Stimulated activated CD4-positive, alpha-beta T cell treated with anti-CD3 and anti-CD28 coated beads, TNF-alpha, amount 100 ng/mL, for 1 hour (primary cell): ENCODE data around the gene GRIPAP1.

ENCODE experiments used
- DNase-seq, 3 donors: peaks; one replicate each; pipeline ENCODE4 v3.0.0-alpha.2; 2020; ENCODE audit warnings: low read depth in 3 of 3, low spot score in 1 of 3

GRIPAP1 gene

GRCh38 chrX:48961585-48962091, 40.4 kb downstream of the GRIPAP1 start:
- no peak for DNase-seq

GRCh38 chrX:48960291-48960690, 41.8 kb downstream of the GRIPAP1 start:
- DNase-seq = no peak

GRCh38 chrX:48958635-48959094, 43.4 kb downstream of the GRIPAP1 start:
- DNase-seq = no peak

DNA sequence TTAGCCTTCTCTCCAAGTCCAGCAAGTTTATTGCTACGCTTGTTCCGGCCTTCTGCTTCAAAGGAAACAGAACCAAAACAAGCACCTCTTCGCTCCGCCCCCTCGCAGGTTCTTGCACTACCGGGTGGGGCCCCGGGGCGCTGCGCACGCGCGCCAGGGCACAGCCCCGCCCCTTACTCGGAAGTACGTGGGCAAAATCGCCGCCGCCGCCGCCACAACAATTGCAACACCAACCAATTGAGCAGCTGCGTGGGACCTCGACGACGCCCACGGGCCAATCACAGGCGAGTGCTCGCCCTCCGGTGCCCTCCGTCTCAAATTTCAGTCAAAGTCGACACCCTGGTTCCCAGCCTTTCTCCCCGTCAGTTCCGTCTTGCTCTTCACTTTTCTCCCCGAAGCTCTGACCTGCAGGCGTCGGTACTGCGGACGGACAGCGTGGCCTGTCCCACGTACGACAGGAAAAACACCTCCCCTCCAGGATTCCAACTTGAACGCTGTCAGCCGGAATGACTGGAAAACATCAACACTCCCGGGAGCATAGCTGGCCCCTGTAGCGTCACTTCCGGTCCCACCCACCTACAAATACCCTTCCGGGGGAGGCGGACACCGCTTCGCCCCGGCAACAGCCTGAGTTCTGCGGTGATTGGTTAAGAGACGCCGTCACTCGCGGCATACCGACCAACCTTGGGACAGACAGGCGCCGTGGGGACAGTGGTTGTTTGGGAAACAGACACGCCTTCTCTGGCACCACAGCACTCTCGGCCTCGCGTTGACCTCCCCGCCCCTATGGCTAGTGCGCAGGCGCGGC, 44.0 kb downstream of the GRIPAP1 start:
- DNase-seq = peak; percentile 80 to 88 (median 86)

- peak; percentile 36 to 49 (median 48) for DNase-seq
Observed at GRCh38 chrX:48957477-48957826, 44.6 kb downstream of the GRIPAP1 start, which contains the start of gene OTUD5. Gene OTUD5, minus strand, starts transcription at chrX:48957607. Its CDS starts 37 bp downstream, at chrX:48957570.

- DNase-seq = no peak
Observed at GRCh38 chrX:48956728-48957414, 45.2 kb downstream of the GRIPAP1 start.

DNA sequence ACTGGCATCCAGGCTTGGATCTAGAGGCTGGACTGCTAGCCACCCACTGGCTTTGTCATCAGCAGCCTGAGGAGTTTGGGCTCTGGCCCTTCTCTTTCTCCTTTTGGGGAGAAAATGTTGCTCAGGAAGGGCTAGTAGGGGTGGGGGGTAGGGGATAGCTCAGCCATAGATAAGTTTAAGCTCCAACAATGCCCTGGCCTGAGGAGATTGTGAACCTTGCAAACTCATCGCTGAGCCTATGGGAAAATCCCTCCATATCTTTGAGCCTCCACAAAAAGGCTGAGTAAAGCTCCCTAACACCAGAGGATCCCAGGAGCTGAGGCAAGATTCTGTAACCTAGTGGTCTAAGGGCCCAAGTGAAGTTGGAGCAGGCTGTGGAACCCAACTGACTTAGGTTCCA, 53.5 kb downstream of the GRIPAP1 start:
- DNase-seq = no peak

GRCh38 chrX:48945517-48946348, 56.3 kb downstream of the GRIPAP1 start:
- no peak for DNase-seq

- DNase-seq = no peak
Observed at GRCh38 chrX:48942895-48943294, 59.2 kb downstream of the GRIPAP1 start.

DNA sequence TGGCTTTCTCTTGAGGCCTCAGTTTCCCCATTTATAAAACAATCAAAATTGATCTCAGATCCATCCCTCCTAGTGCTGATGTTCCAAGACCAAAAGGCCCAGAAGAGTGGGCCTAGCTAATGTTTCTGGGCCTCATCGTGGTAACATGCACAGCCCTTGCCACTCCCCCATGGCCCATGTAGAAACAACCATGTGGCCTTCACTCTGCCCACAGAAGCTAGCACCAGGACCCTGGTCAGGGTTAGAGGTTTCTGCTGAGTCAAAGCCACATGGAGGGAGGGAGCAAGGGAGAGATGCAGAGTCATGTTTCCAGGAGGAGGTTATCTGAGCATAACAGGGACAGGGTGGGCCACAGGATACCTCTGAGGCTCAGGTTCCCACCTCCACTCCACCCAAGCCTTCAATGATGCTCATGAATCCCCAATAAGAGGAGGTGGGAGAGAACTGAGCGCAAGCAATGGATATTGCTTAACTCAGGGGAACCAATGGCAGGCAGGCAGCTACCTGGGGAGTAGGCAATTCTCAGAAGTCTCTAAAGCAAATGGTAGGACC, 61.6 kb downstream of the GRIPAP1 start:
- DNase-seq = no peak

- DNase-seq = no peak
Observed at GRCh38 chrX:48939524-48940228, 62.4 kb downstream of the GRIPAP1 start.

DNA sequence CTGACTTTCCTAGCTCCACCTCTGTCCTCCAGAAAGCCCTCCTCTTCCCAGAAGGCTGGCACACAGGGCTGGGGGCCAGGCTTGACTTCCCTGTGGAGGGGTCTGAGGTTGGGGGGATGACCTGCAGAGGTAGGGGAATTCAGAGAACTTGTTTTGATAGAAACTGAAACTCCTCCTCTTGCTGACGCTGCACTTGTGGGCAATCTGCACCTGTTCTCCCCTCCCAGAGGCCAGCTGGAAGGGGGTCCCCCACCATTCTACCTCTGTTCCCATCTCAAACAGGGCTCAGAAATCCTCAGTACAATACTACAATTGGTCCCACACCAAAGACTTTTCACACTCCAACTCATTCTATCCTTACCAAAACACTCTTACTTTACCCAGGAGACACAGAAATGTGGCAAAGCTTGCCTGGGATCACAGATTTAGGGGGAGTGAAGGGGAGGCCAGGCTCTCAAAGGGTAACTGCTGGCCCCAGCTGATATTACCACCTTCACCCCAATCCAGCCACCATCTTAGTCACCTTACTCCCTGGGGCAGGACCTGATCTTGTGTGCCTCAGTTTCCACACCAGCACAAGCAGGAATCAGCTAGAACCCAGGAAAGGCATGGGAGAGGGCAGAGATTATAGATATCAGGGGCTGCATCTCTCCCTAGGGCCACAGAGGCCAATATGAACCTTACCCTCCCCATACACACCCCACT, 63.2 kb downstream of the GRIPAP1 start:
- DNase-seq = peak in 1 of 3 donors; percentile 44

- peak; percentile 71 to 79 (median 74) for DNase-seq
Observed at GRCh38 chrX:48937054-48937907, 64.8 kb downstream of the GRIPAP1 start.

- no peak for DNase-seq
Observed at GRCh38 chrX:48936429-48937053, 65.5 kb downstream of the GRIPAP1 start.

DNA sequence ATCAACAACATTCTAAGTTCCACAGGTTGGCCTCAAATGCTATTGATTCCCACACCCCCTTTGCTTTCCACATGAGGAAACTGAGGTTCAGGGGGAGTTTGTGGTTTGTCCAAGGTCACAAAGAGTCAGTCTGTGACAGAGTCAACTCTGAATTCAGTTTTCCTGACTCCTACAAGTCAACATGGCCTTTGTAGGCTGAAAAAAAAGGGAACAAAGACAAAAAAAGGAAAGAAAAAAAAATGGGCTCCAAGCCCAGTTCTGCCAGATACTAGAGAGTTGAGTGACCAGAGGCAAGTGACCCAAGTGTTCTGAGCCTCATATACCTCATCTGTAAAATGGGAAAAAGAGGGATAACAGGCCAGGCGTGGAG, 66.8 kb downstream of the GRIPAP1 start:
- no peak for DNase-seq

DNA sequence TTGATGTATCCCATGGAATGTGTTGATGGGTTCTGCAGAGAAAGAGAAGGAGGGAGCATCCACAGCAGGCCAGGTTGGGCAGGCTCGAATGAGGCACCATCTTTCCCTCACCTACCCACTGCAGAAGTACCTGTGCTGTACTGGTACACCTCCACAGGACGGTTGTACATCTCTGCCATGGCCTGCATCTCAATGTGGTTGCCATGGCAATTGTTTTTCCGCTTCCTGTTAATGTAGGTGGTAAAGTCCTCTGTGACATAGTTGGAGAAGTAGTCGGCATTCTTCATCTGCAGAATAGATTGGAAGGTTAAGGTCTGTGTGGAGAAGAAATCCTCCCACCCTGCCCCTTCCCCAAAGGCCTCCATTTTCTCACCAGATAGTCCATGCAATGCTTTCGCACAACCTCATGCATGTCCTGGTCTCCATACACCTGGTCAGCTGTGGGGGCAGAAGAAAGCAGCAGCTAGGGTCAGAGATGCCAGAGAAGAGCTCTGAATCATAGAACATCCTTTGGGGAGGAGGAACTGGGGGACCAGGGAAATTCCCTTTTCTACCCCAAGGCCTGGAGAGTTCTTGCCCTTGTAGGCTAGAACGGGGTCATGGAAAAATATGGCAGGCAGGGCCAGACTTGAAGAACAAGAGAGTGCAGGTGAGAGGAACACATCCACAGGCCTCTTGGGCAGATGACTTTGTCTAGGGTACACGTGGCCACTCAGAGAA, 67.3 kb downstream of the GRIPAP1 start:
- DNase-seq = no peak

- DNase-seq = no peak
Observed at GRCh38 chrX:48933757-48934156, 68.3 kb downstream of the GRIPAP1 start.
